Upper lobe of left lung (tissue), 6 donors: Measurements from ENCODE around the gene TMEM14A. TPM values are rescaled to one million over a fixed set of nuclear protein-coding genes. Genes with fewer than 3 reads are reported as not detected.

Experiments
- ATAC-seq, 2 donors: fragments of 200-7000 bp; cut with Tn5 transposase; one replicate each; pipeline ENCODE4 v1.9.1; 2022; ENCODE audit warnings: mild to moderate bottlenecking in 2 of 2, moderate library complexity in 2 of 2; ENCODE audit not compliant: low FRiP score in 2 of 2
- DNase-seq, 2 donors: peaks; one replicate each; pipeline ENCODE4 v3.0.0-alpha.2; 2019 to 2020
- H3K27ac ChIP-seq, 4 donors: fragments of 200-600 bp; sonication (generic); one replicate each; pipeline ENCODE4 v1.5.1; 2016 to 2019
- H3K27me3 ChIP-seq, 4 donors: fragments of 200-600 bp; sonication (generic); one replicate each; pipeline ENCODE4 v1.5.1; 2017 to 2019
- H3K36me3 ChIP-seq, 4 donors: fragments of 200-600 bp; sonication (generic); one replicate each; pipeline ENCODE4 v1.5.1; 2016 to 2019
- H3K4me1 ChIP-seq, 4 donors: fragments of 200-600 bp; sonication (generic); one replicate each; pipeline ENCODE4 v1.5.1; 2018 to 2019
- H3K4me3 ChIP-seq, 4 donors: fragments of 200-600 bp; sonication (generic); one replicate each; pipeline ENCODE4 v1.5.1; 2017 to 2019; ENCODE audit warnings: mild to moderate bottlenecking in 2 of 4, moderate library complexity in 1 of 4
- H3K9me3 ChIP-seq, 4 donors: fragments of 200-600 bp; sonication (generic); one replicate each; pipeline ENCODE4 v1.5.1; 2018 to 2019
- CTCF ChIP-seq, 6 experiments: fragments of 450-650 bp in 4 of 6; fragments of 200-600 bp in 2 of 6; sonication (generic) in 2 of 6; IDR thresholded peaks; one replicate each; pipeline ENCODE4 v1.5.1; 2016 to 2019; ENCODE audit warnings: antibody characterized with exemption in 6 of 6
- EP300 ChIP-seq, 4 donors: sonication (generic); formaldehyde crosslinking; IDR thresholded peaks; one replicate each; pipeline ENCODE4 v1.5.1; 2017; ENCODE audit warnings: antibody characterized with exemption in 4 of 4, control low read depth in 2 of 4
- POLR2A ChIP-seq, 4 donors: fragments of 450-650 bp; IDR thresholded peaks; one replicate each; pipeline ENCODE4 v1.5.1; 2016 to 2017; ENCODE audit warnings: antibody characterized with exemption in 4 of 4, mild to moderate bottlenecking in 2 of 4
- POLR2AphosphoS5 ChIP-seq, 2 donors: sonication (generic); formaldehyde crosslinking; IDR thresholded peaks; one replicate each; pipeline ENCODE4 v1.5.1; 2017; ENCODE audit warnings: antibody characterized with exemption in 2 of 2
- WGBS, 2 donors: methylation state at CpG; one replicate each; pipeline ENCODE4 v1.1.5; 2017 to 2018; 5-methylcytosine and 5-hydroxymethylcytosine counted together
- total RNA-seq, 6 donors: library from RNA; depleted of rRNA in 4 of 6; stranded (reverse); fragments of >200 nt in 4 of 6; gene quantifications; one replicate each; pipeline versions ENCODE4 v1.1.0 to v1.2.1, GENCODE V29; 2016 to 2021
- donor health status: DM: no; HTN: no; CAD: no; lungs with moderate emphysema.
- donor health status: DM: no; HTN: yes; CAD: no; lungs with severe emphysema.

Gene TMEM14A
- total RNA-seq, 6 donors from 2014 or later, result 8.7 to 25.3 (median 14.3) TPM; not detected in 1

- no peak overlapping the region for H3K27ac ChIP-seq
- TF ChIP-seq POLR2AphosphoS5 (IDR thresholded peaks at IDR 0.05), result no peak
- no peak for TF ChIP-seq CTCF (IDR thresholded peaks at IDR 0.05)
- TF ChIP-seq POLR2A (IDR thresholded peaks at IDR 0.05), result no peak
- TF ChIP-seq EP300 (IDR thresholded peaks at IDR 0.05), result no peak
- DNase-seq, result no peak
- ATAC-seq, result no peak
- H3K36me3 ChIP-seq, result no peaks in the 10 kb centered on the region
- H3K9me3 ChIP-seq, result no peaks in the 10 kb centered on the region
- 42 to 88% methylated on average over 1 of the region's 1 CpG for WGBS, 2 donors
- no peaks in the 10 kb centered on the region for H3K27me3 ChIP-seq
- no peak overlapping the region for H3K4me3 ChIP-seq
- H3K4me1 ChIP-seq, result peaks cover 0 to 12% (median 0%) of the 10 kb centered on the region in 4 donors
Observed at GRCh38 chr6:52729576-52729975, 58.7 kb downstream of the TMEM14A start.

GRCh38 chr6:52731719-52732118, 60.8 kb downstream of the TMEM14A start:
- H3K27me3 ChIP-seq, result no peaks in the 10 kb centered on the region
- no peaks in the 10 kb centered on the region for H3K9me3 ChIP-seq
- ATAC-seq (no peak), DNase-seq (no peak)
- no peak overlapping the region for H3K4me3 ChIP-seq
- 58 to 59% methylated on average over 6 of the region's 6 CpGs for WGBS, 2 donors
- TF ChIP-seq POLR2AphosphoS5 (IDR thresholded peaks at IDR 0.05), result no peak
- no peak for TF ChIP-seq CTCF (IDR thresholded peaks at IDR 0.05)
- TF ChIP-seq POLR2A (IDR thresholded peaks at IDR 0.05), result no peak
- no peak for TF ChIP-seq EP300 (IDR thresholded peaks at IDR 0.05)
- no peak overlapping the region for H3K27ac ChIP-seq
- no peaks in the 10 kb centered on the region for H3K4me1 ChIP-seq
- no peaks in the 10 kb centered on the region for H3K36me3 ChIP-seq

- no peak overlapping the region for H3K27ac ChIP-seq
- no peak for DNase-seq
- ATAC-seq, result no peak
- no peak overlapping the region for H3K4me3 ChIP-seq
- TF ChIP-seq CTCF (IDR thresholded peaks at IDR 0.05) (no peak), POLR2A (IDR thresholded peaks at IDR 0.05) (no peak), POLR2AphosphoS5 (IDR thresholded peaks at IDR 0.05) (no peak), EP300 (IDR thresholded peaks at IDR 0.05) (no peak)
- WGBS, 2 donors, result 88 to 94% methylated on average over 1 of the region's 1 CpG
- H3K27me3 ChIP-seq, result no peaks in the 10 kb centered on the region
- H3K4me1 ChIP-seq, result no peaks in the 10 kb centered on the region
- no peaks in the 10 kb centered on the region for H3K36me3 ChIP-seq
- H3K9me3 ChIP-seq, result no peaks in the 10 kb centered on the region
Observed at GRCh38 chr6:52733172-52733571, 62.3 kb downstream of the TMEM14A start.

GRCh38 chr6:52734072-52734471, 63.2 kb downstream of the TMEM14A start:
- no peak overlapping the region for H3K27ac ChIP-seq
- no peaks in the 10 kb centered on the region for H3K9me3 ChIP-seq
- TF ChIP-seq EP300 (IDR thresholded peaks at IDR 0.05) (no peak), CTCF (IDR thresholded peaks at IDR 0.05) (no peak), POLR2AphosphoS5 (IDR thresholded peaks at IDR 0.05) (no peak), POLR2A (IDR thresholded peaks at IDR 0.05) (no peak)
- no peak for DNase-seq
- WGBS, 2 donors, result 87 to 95% methylated on average over 3 of the region's 3 CpGs
- H3K36me3 ChIP-seq, result no peaks in the 10 kb centered on the region
- no peak for ATAC-seq
- H3K27me3 ChIP-seq, result no peaks in the 10 kb centered on the region
- no peaks in the 10 kb centered on the region for H3K4me1 ChIP-seq
- H3K4me3 ChIP-seq, result no peak overlapping the region

GRCh38 chr6:52735071-52735470, 64.2 kb downstream of the TMEM14A start:
- Histone ChIP-seq H3K9me3 (no peaks in the 10 kb centered on the region), H3K27me3 (no peaks in the 10 kb centered on the region), H3K36me3 (no peaks in the 10 kb centered on the region), H3K4me3 (no peak overlapping the region), H3K27ac (no peak overlapping the region), H3K4me1 (no peaks in the 10 kb centered on the region)
- TF ChIP-seq EP300 (IDR thresholded peaks at IDR 0.05) (no peak), CTCF (IDR thresholded peaks at IDR 0.05) (no peak), POLR2AphosphoS5 (IDR thresholded peaks at IDR 0.05) (no peak), POLR2A (IDR thresholded peaks at IDR 0.05) (no peak)
- ATAC-seq (no peak), DNase-seq (no peak)
- 92% methylated on average over 6 of the region's 6 CpGs for WGBS, 2 donors
